Caco-2 (cell line): ENCODE data around the gene FN3KRP. TPM values are rescaled to one million over a fixed set of nuclear protein-coding genes. Genes with fewer than 3 reads are reported as not detected.

Experiments used
- BruUV-seq: library from RNA; stranded (reverse); fragments of 400-500 nt; replicated peaks from 2 replicates; lab custom pipeline; 2021; lab: Mats Ljungman, UMichigan
- CTCF ChIA-PET: fragments of 300-600 bp; sonication (Branson Sonifier 250); formaldehyde crosslinking; loops from one replicate; lab custom pipeline; 2022; ENCODE audit warnings: antibody characterized with exemption; lab: Charles Lee
- POLR2A ChIA-PET: fragments of 300-600 bp; sonication (Branson Sonifier 250); formaldehyde crosslinking; loops from one replicate; lab custom pipeline; 2022; ENCODE audit warnings: antibody characterized with exemption; lab: Charles Lee
- DNase-seq, 2 experiments: peaks; one replicate each; pipeline versions ENCODE4 v3.0.0 to v3.0.0-alpha.2; 2020 to 2022
- H3K27me3 ChIP-seq: replicated peaks from 2 replicates; pipeline ENCODE4 v1.6.0; 2011; ENCODE audit warnings: low read length; ENCODE audit not compliant: control insufficient read depth, insufficient read depth
- H3K36me3 ChIP-seq: 2 replicates; pipeline ENCODE4 v1.5.1; 2011; ENCODE audit warnings: low read length; ENCODE audit not compliant: control insufficient read depth, insufficient read depth
- H3K4me1 ChIP-seq: fragments of 250-450 bp; sonication (Bioruptor Pico); 2 replicates; pipeline ENCODE4 v1.5.1; 2020; ENCODE audit warnings: mild to moderate bottlenecking
- H3K4me3 ChIP-seq: 2 replicates; pipeline ENCODE4 v1.5.1; 2011; ENCODE audit warnings: low read depth, mild to moderate bottlenecking, control low read depth, low read length
- H3K9me3 ChIP-seq: fragments of 250-450 bp; sonication (Bioruptor Pico); 2 replicates; pipeline ENCODE4 v1.5.1; 2020; ENCODE audit warnings: mild to moderate bottlenecking, moderate library complexity
- H3K27ac Mint-ChIP-seq: one replicate; pipeline ENCODE4 v1.8.0; 2022; ENCODE audit warnings: mixed read lengths; ENCODE audit not compliant: unreplicated experiment
- H3K27me3 Mint-ChIP-seq: one replicate; pipeline ENCODE4 v1.8.0; 2022; ENCODE audit warnings: mixed read lengths; ENCODE audit not compliant: insufficient read depth, unreplicated experiment
- H3K36me3 Mint-ChIP-seq: one replicate; pipeline ENCODE4 v1.8.0; 2022; ENCODE audit warnings: mild to moderate bottlenecking, mixed read lengths; ENCODE audit not compliant: insufficient read depth, unreplicated experiment
- H3K4me1 Mint-ChIP-seq: one replicate; pipeline ENCODE4 v1.8.0; 2022; ENCODE audit warnings: low read depth, mixed read lengths; ENCODE audit not compliant: unreplicated experiment
- H3K4me3 Mint-ChIP-seq: one replicate; pipeline ENCODE4 v1.8.0; 2022; ENCODE audit warnings: mild to moderate bottlenecking, moderate library complexity, mixed read lengths; ENCODE audit not compliant: unreplicated experiment
- H3K9me3 Mint-ChIP-seq: one replicate; pipeline ENCODE4 v1.8.0; 2022; ENCODE audit warnings: mixed read lengths; ENCODE audit not compliant: unreplicated experiment
- intact Hi-C: fragments of 100-400 bp; cut with micrococcal nuclease; formaldehyde crosslinking; loops from one replicate; pipeline ENCODE4 v1.10.0; 2022; ENCODE audit not compliant: unreplicated experiment
- total RNA-seq: library from RNA; stranded (reverse); gene quantifications from 2 replicates; pipeline ENCODE4 v1.2.3, GENCODE V29; 2022
- TF ChIP-seq, protein P1 (sequence below), 2 experiments: fragments of 200-600 bp in 1 of 2; IDR thresholded peaks; 1 replicate in 1 of 2; 2 replicates in 1 of 2; pipeline versions ENCODE4 v1.5.1 to v1.8.0; 2011 to 2022; ENCODE audit warnings: antibody characterized with exemption in 1 of 2, control low read depth in 1 of 2, inconsistent platforms in 1 of 2, low read depth in 1 of 2, low read length in 1 of 2, mild to moderate bottlenecking in 1 of 2, moderate library complexity in 1 of 2; ENCODE audit not compliant: insufficient read depth in 1 of 2, severe bottlenecking in 1 of 2, unreplicated experiment in 1 of 2

FN3KRP gene
- total RNA-seq, 1 experiment from 2014 or later = 53.6 TPM

DNA sequence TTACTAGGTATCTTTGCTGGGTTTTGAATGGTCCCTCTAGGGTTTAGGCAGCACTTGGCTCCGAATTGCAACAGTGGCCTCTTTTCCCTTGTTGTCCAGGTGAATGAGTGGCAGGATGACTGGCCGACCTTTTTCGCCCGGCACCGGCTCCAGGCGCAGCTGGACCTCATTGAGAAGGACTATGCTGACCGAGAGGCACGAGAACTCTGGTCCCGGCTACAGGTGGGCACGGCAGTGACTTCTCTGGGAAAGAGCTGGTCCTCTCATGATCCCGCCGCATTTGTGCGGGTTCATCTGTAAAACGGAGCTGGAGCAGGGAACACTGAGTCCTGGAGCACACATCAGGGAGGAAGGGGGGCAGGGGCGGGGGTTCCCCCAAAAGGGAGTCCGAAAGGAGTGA is 32.2 kb downstream of the FN3KRP start:
- no peaks in the 10 kb centered on the region for H3K4me1 Mint-ChIP-seq
- BruUV-seq = no TSS peak
- ChIA-PET CTCF (no interaction called here), POLR2A (no interaction called here)
- TF ChIP-seq, protein P1, sequence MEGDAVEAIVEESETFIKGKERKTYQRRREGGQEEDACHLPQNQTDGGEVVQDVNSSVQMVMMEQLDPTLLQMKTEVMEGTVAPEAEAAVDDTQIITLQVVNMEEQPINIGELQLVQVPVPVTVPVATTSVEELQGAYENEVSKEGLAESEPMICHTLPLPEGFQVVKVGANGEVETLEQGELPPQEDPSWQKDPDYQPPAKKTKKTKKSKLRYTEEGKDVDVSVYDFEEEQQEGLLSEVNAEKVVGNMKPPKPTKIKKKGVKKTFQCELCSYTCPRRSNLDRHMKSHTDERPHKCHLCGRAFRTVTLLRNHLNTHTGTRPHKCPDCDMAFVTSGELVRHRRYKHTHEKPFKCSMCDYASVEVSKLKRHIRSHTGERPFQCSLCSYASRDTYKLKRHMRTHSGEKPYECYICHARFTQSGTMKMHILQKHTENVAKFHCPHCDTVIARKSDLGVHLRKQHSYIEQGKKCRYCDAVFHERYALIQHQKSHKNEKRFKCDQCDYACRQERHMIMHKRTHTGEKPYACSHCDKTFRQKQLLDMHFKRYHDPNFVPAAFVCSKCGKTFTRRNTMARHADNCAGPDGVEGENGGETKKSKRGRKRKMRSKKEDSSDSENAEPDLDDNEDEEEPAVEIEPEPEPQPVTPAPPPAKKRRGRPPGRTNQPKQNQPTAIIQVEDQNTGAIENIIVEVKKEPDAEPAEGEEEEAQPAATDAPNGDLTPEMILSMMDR (IDR thresholded peaks at IDR 0.05; ENCODE audit: insufficient read depth in 1 of 2, low read depth in 1 of 2, low read length in 1 of 2, severe bottlenecking in 1 of 2, unreplicated experiment in 1 of 2) = no peak
- 0 out of 2 replicates have a peak, but pooled peaks cover 7% of the 10 kb centered on the region for H3K4me1 ChIP-seq
- H3K36me3 ChIP-seq = no peaks in the 10 kb centered on the region; the same call in 1 of the 2 replicates
- no peak overlapping the region for H3K4me3 ChIP-seq
- peaks cover 45% of the 10 kb centered on the region for H3K36me3 Mint-ChIP-seq
- H3K27ac Mint-ChIP-seq = no peak overlapping the region
- intact Hi-C loops = no loop called here
- no peaks in the 10 kb centered on the region for H3K9me3 Mint-ChIP-seq
- no peak overlapping the region for H3K4me3 Mint-ChIP-seq
- H3K27me3 Mint-ChIP-seq = no peaks in the 10 kb centered on the region
- H3K27me3 ChIP-seq = no peaks in the 10 kb centered on the region
- peaks cover 12% of the 10 kb centered on the region; the same call in 1 of the 2 replicates for H3K9me3 ChIP-seq
- no peak for DNase-seq

DNA sequence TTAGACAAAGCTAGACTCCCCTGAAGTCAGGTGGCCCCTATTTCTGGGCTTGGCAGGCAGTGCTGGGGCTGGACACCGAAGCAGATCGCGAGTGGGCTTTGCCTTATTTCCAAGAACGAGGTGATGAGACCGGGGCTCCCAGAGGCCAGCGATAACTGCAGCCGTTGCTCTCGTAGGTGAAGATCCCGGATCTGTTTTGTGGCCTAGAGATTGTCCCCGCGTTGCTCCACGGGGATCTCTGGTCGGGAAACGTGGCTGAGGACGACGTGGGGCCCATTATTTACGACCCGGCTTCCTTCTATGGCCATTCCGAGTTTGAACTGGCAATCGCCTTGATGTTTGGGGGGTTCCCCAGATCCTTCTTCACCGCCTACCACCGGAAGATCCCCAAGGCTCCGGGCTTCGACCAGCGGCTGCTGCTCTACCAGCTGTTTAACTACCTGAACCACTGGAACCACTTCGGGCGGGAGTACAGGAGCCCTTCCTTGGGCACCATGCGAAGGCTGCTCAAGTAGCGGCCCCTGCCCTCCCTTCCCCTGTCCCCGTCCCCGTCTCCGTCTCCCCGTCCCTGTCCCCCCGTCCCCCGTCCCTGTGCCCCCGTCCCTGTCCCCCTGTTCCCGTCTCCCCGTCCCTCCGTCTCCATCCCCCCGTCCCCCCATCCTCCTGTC is 33.9 kb downstream of the FN3KRP start:
- peaks cover 36% of the 10 kb centered on the region for H3K36me3 Mint-ChIP-seq
- no TSS peak for BruUV-seq
- Histone ChIP-seq H3K4me3 (no peak overlapping the region), H3K4me1 (peaks cover 14% of the 10 kb centered on the region), H3K36me3 (no peaks in the 10 kb centered on the region; the same call in 1 of the 2 replicates), H3K9me3 (peaks cover 12% of the 10 kb centered on the region; the same call in 1 of the 2 replicates), H3K27me3 (no peaks in the 10 kb centered on the region)
- TF ChIP-seq, protein P1 (IDR thresholded peaks at IDR 0.05; ENCODE audit: insufficient read depth in 1 of 2, low read depth in 1 of 2, low read length in 1 of 2, severe bottlenecking in 1 of 2, unreplicated experiment in 1 of 2) = no peak
- no peaks in the 10 kb centered on the region for H3K27me3 Mint-ChIP-seq
- ChIA-PET POLR2A (no interaction called here), CTCF (no interaction called here)
- no peak for DNase-seq
- H3K4me3 Mint-ChIP-seq = peak overlapping the region; percentile 61
- H3K27ac Mint-ChIP-seq = no peak overlapping the region
- intact Hi-C loops = no loop called here
- peaks cover 12% of the 10 kb centered on the region for H3K4me1 Mint-ChIP-seq
- no peaks in the 10 kb centered on the region for H3K9me3 Mint-ChIP-seq

DNA sequence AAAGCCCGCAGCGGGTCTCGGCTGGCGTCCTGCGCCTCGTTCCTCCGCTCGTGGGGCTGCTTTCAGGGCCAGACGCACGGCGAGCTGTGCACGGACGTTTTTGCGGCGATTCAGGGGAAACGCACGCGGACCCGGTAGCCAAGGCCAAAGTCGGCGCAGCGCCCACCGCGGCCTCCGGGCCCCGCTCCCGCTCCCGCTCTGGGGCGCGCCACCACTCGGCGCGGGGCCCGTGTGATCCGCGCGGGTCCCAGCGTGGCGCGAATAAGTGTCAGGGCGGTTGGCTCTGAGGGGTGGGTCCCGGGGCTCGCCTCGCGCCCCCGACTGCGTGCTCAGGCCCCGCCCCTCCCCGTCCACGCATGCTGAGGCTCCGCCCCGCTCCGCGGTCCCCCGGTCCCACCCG is 34.7 kb downstream of the FN3KRP start:
- Mint-ChIP-seq H3K27ac (no peak overlapping the region), H3K4me1 (peaks cover 18% of the 10 kb centered on the region), H3K27me3 (no peaks in the 10 kb centered on the region), H3K9me3 (no peaks in the 10 kb centered on the region), H3K4me3 (no peak overlapping the region), H3K36me3 (peaks cover 36% of the 10 kb centered on the region)
- POLR2A ChIA-PET = no interaction called here
- Histone ChIP-seq H3K4me1 (peaks cover 14% of the 10 kb centered on the region), H3K9me3 (peaks cover 12% of the 10 kb centered on the region; the same call in 1 of the 2 replicates), H3K4me3 (peak overlapping the region; percentile 13; the same call in 1 of the 2 replicates), H3K36me3 (no peaks in the 10 kb centered on the region; the same call in 1 of the 2 replicates), H3K27me3 (no peaks in the 10 kb centered on the region)
- intact Hi-C loops = no loop called here
- no peak for DNase-seq
- CTCF ChIA-PET = no interaction called here
- TF ChIP-seq, protein P1 (IDR thresholded peaks at IDR 0.05; ENCODE audit: insufficient read depth in 1 of 2, low read depth in 1 of 2, low read length in 1 of 2, severe bottlenecking in 1 of 2, unreplicated experiment in 1 of 2) = no peak
- BruUV-seq = no TSS peak
